Activated gamma-delta T cell treated with Interleukin-2 at 50 U/mL for 16 hours (primary cell): Measurements from ENCODE around the gene POLQ.
"Not testable (repeated sequence)": the region's sequence is repeated elsewhere in the genome, so short reads cannot be mapped to it uniquely, and the experiment has no call there.

Experiments
- DNase-seq: peaks from one replicate; pipeline ENCODE4 v3.0.0-alpha.2; 2020

The POLQ gene

DNA sequence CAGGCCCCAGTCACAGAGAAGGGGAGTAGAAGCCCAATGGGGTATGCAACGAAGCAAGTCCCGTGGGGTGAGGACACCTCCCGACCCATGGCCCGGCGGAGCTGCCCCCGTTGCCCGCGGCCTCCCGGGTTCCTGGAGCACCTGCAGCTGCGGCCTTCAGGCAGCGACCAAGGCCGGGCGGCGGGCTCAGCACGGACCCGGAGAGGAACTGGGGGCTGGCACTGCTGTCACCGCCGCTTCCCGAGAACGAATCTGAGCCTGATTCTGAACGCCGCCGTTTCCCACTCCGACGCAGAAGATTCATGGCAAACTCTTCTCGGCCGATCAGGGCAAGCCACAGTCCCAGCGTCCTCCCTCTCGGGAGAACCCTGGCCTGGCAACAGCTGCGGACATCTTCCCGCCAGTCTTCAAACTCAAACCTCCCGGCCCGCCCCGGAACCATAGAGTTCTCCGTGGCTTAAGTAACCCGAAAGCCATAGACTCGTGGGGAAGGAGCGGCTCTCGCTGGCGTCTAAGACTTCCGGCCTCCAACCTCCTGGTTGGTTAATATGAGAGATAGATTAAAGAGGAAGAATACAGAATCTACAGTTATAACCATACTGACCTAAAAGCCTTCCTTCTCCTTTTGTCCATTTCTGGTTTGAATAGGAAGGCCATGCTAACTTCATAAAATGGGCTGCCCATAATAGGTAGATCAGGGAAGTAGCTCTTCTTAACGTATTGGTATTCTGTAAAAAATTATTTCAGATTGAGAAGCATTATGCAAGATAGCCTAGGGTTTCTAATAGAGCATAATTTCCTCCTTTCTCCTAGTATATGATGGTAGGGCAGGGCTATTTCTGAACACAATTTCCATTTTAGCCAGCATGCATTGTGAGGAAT, at the start of gene POLQ:
POLQ (minus strand) TSS at position 415 of the 882 bp plus-strand sequence; CDS start at position 304, 111 bp downstream.
- peak; percentile 85 for DNase-seq

DNA sequence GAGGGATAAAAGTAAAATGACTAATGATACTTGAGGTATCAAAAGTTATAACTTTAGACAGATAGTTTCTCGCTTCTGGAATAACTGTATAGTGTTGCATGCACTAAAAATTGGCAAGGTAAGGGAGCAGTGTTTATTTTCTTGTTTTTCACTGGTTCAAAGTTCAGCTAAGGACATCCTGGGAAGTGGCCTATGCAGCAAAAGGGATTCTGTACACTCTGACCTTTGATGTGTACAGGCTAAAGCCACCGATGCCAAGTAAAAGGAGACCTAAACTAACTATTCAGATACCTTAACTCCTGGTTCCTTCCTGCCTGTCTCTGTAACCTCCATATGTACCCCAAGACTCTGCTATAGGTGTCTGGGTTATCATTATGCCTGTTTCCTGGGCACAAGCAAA, 49.1 kb upstream of the POLQ start:
- DNase-seq, result no peak

- not testable (repeated sequence) for DNase-seq
Observed at GRCh38 chr3:121593806-121594205, 48.0 kb upstream of the POLQ start.

DNA sequence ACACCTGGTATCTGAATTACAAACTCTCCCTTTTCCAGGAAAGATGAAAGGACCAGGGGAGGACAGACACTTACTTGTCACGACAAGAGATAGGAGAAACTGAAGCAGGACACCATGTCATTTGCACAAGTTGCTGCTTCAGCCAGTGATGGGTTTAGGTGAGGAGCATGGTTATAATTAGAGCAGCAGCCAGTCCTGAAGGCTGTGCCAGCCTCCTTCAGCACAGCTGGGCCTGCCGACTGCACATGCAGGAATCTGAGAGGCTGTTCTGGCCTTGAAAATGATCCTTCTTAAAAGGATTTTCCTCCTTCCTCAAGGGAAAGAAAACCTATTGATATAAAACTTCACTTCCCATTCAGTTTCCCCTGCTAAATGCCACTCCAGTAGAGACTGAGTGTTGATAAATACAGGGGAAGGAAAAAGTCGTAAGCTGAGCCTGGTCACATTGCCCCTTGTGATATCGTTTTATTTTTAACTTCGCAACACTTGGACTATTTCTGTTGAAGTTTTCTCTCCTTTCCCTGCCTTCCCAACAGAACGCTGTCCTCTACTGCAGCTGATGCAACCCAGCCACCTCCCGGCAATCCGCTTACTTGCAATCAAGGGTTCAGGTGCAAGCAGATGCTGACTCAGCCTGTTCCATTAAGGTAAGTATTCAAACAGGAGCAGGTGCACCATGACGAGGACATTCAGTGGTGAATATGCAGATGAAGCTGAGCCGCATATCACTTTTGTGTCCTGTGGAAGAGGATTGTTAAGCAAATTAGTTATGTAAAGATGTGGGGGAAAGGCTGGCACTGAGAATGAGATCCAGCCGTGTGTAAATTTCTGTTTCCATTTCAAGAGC, 47.3 kb upstream of the POLQ start, which contains the start of gene FBXO40:
FBXO40 (plus strand) TSS at position 524 of the 847 bp plus-strand sequence. CDS start 27,197 bp downstream, outside the sequence.
- DNase-seq, result no peak

DNA sequence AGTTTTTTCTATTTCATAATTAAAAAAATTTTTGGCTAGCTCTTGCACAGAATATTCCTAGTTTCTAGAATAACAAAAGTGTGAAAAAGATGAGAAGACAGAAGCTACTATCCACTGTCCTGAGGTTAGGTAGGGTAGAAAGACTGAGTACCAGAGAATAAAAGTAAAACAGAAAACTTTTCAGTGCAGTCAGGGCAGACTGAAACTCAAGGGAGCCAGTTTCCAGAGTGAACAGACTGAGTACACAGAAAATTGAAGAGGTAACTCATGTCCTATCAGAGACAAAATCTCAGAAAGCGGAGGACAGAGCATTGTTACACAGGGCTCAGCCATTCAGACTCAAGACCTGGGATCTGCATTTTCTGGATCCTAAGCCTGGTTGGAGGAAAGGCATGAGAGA, 38.6 kb upstream of the POLQ start:
- DNase-seq, result no peak

- no peak for DNase-seq
Observed at GRCh38 chr3:121581691-121582090, 35.9 kb upstream of the POLQ start.

DNA sequence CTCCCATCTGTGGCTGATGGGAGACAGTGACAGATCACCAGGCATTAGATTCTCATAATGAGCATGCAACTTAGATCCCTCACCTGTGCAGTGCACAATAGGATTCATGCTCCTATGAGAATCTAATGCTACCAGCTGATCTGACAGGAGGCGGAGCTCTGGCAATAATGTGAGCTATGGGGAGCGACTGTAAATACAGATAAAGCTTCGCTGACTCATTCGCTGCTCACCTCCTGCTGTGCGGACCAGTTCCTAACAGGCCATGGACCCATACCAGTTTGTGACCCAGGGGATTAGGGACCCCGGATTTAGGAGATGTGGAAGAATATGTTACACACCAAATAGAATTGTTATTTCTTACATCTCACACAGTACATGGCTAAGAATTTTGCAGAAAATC, 28.7 kb upstream of the POLQ start:
- no peak for DNase-seq

DNA sequence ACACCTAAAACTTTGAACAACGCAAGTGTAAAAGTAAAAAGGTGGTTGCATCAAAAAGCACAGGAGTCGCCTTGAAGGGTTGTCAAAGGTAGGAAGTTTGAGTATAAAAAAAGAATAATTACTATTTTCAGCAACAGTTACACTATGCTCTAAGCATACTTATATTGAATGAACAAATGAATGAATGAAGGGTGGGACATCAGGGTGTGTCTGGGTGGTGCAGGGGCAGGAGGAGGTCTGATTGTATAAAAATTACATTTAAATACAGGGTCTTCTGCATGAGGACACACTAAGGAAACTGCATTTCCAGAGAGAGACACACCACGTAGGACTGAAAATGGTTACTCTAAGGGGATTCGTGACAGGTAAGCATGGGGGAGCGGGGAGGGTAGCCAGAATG, 21.9 kb upstream of the POLQ start, which contains the start of gene ARGFX:
ARGFX (plus strand) TSS at position 301 of the 400 bp plus-strand sequence. CDS start 2,765 bp downstream, outside the sequence.
- DNase-seq, result no peak

GRCh38 chr3:121566773-121567172, 21.0 kb upstream of the POLQ start:
- DNase-seq, result no peak

DNA sequence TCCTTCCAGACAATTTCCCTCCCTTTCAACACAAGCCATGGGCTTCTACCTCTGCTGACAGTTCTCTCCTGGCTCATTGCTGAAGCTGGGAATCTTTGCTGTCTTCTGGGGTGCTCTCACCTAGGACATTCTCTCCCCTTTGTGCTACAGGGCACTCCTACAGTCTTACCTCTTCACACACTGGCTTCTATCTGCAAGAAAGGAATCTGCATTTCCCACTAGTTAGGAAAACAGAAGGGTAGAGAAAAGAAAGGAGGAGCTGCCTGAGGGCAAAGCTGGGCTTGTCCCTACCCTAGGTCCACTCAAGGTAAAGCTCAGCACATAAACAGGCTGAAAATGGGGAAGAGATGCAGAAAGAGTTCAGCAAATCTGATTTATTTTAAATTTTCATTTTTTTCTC, 16.4 kb upstream of the POLQ start:
- no peak for DNase-seq

DNA sequence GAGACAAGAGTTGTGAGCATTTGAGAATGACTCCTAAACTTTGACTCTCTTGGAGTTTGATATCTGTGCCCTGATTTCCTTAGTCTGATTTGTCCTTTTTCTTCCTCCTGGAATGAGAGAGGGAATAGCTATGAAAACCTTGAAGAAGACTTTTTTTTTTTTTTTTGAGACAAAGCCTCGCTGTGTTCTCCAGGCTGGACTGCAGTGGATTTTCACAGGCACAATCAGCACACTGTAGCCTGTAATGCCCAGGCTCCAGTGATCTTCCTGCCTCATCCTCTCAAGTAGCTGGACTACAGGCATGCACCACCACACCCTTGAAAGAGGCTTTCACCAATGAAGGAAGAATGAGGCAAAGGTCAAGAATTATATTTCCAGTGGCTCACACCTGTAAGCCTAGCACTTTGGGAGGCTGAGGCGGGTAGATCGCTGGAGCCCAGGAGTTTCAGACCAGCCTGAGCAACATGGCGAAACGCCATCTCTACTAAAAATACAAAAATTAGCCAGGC, 11.7 kb upstream of the POLQ start:
- DNase-seq, result no peak

- no peak for DNase-seq
Observed at GRCh38 chr3:121552797-121553196, 7.0 kb upstream of the POLQ start.

DNA sequence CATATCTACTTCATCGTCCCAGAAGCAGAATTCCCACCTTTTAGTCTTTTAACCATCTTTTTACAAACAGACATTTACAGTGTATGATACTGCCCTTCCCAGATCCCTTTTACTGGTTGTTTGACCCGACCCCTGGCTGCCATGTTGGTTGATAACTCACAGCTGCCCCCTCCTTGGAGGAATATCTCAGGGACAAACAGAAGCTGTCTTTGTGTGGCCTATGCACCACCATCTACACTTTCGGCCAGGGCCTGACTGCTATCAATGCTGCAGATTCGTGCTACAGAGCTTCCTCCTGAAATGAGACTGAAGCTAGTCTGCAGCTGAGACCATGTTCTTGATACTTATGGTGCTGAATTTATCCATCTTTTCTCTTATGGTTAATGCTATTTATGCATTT, 6.6 kb upstream of the POLQ start:
- DNase-seq, result no peak

- DNase-seq, result no peak
Observed at GRCh38 chr3:121545049-121545573, 677 bp downstream of the POLQ start.

- no peak for DNase-seq
Observed at GRCh38 chr3:121542924-121543323, 2.9 kb downstream of the POLQ start.

GRCh38 chr3:121531269-121531668, 14.5 kb downstream of the POLQ start:
- DNase-seq, result no peak

DNA sequence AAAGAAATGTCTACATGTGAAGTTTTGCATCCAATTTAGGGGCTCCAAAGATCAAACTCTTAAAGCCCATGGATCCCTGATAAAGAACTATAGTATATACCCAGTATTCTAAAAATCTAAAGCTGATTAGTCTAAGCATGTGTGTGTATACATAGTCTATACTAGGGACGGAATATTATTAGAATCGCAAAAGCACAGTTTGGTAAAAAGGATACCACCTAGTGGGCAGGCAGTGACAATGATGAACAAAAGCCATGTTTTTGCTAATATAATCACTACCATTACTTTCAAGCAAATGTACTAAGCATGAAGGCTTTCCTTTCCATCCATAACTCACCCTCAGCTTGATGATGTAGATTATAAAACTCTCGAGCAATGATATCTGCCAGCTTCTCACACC, 16.5 kb downstream of the POLQ start:
- no peak for DNase-seq

DNA sequence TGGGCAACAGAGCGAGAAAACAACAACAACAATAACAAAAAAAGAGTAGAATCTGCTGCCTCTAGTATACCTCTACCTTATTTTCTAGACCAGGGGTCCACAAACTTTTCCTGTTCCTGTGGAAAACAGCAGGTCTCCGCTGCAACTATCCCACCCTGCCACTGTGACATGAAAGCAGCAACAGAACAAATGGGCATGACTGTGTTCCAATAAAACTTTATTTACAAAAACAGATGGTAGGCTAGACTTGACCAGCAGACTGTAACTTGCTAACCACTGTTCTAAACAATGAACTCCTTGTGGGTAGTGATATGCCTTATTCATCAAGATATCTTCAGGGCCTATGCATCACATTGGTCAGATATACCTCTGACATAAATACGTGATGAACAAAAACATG, 25.3 kb downstream of the POLQ start:
- DNase-seq, result no peak

DNA sequence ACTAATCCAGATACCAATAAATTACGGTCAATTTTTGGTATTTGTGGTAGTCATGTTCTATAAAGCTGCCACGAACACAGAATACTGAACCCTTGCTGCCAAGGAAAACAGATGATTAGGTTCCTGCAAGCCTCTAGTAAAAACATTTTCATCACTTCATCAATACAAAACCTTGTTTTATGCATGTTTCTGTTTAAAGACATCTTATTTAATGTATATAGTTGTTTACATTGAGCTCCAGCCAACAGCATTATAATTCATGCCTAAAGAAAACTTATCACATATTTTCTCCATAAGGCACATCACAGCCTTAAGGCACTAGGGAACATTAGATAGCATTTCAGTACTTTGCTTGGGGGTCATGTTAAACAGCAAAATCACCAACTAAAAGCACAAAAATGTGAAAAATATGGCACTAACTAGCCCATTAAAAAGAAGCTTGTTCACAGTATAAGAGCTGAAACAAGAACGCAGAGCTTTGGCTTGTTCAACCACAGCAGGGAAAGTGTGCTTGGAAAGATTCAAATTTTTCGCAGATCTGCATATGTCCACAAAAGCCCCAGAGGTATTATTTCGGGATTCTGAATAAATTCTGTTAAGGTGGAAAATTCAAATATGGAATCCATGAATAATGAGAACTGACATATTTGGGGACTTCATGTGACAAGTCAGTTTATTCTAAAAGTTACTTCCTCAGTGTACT, 27.7 kb downstream of the POLQ start:
- no peak for DNase-seq

DNA sequence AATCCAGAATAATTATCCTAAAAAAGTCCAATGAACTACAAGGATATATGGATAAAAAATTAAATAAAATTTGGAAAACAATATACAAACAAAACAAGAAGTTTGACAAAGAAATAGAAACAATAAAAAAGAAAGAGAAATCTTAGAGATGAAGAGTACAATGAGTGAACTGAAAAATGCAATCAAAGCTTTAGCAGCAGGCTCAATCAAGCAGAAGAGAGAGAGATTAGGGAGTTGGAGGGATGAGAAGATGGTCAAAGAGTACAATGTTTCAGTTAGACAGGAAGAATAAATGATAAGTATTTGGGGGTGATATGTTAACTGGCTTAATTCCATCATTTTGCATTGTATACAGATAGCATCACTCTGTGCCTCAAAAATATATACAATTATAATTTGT, 29.9 kb downstream of the POLQ start:
- no peak for DNase-seq

DNA sequence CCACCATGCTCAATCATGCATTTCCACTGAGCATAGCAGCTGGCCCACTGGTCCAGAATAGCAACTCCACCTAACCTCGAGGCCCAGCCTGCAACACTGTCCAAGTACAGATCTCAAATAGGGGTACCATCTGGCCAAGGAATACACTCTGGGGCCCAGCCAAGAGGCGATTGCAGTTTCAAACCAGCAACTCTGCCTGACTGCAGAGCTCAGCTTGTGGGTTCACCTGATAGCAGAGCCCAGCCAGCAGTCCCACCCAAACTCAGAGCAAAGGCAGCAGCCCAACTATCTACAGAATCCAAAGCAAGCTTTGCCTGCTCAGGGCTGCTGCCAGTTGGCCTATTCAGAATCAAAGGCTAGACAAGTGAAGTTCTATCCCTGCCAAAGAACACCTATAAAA, 30.5 kb downstream of the POLQ start:
- DNase-seq, result no peak

GRCh38 chr3:121514496-121514895, 31.3 kb downstream of the POLQ start:
- DNase-seq, result no peak

DNA sequence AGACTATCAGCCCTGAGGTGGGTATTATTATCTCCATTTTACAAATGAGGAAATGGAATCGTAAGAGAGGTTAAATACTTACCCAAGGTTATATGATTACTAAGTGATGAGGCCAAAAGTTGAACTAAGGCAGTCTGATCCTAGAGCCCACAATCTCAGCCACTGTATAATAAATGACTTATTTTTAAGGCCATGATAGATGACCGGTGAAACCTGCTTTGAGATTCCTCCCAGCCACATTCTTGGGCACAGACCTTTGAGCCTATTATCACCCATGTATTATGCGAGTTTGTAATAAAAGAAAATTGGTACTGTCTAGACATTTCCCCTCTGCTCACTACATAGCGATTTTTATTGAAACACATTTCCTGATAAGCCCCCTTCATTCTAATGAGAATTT, 37.4 kb downstream of the POLQ start:
- no peak for DNase-seq
